NT2/D1 (cell line): ENCODE data around the gene SMURF1.
"Not testable (repeated sequence)": the region's sequence is repeated elsewhere in the genome, so short reads cannot be mapped to it uniquely, and the experiment has no call there.

Experiments
- YY1 ChIP-seq: IDR thresholded peaks from 2 replicates; pipeline ENCODE4 v1.6.1; 2011; ENCODE audit not compliant: insufficient read length, insufficient read depth
- ZNF274 ChIP-seq: IDR thresholded peaks from 2 replicates; pipeline ENCODE4 v1.6.1; 2011; ENCODE audit warnings: mild to moderate bottlenecking, low read depth, low read length

DNA sequence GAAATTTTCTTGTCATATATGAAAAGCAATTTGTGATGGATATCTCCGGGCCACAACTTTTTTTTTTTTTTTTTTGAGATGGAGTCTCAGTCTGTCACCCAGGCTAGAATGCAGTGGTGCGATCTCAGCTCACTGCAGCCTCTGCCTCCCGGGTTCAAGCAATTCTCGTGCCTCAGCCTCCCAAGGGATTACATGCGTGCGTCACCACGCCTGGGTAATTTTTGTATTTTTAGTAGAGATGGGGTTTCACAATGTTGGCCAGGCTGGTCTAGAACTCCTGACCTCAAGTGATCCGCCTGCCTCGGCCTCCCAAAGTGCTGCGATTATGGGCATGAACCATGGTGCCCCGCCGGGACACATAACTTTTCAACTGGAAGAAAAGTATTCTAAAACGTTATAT lies 40.1 kb downstream of the SMURF1 start:
- not testable (repeated sequence) for TF ChIP-seq ZNF274, YY1
